SJCRH30 (cell line): ENCODE results near the gene JAZF1. TPM values are rescaled to one million over a fixed set of nuclear protein-coding genes. Genes with fewer than 3 reads are reported as not detected.
"Not testable (repeated sequence)": the region's sequence is repeated elsewhere in the genome, so short reads cannot be mapped to it uniquely, and the experiment has no call there.

Source experiments
- DNase-seq, 2 experiments: peaks; one replicate each; pipeline ENCODE4 v3.0.0-alpha.2; 2015 to 2020
- H3K27ac ChIP-seq: fragments of 250-450 bp; sonication (Bioruptor Pico); 2 replicates; pipeline ENCODE4 v1.5.1; 2020; ENCODE audit warnings: mild to moderate bottlenecking, moderate library complexity
- H3K27me3 ChIP-seq: fragments of 250-450 bp; sonication (Bioruptor Pico); 2 replicates; pipeline ENCODE4 v1.5.1; 2020; ENCODE audit warnings: mild to moderate bottlenecking, moderate library complexity
- H3K36me3 ChIP-seq: fragments of 250-450 bp; sonication (Bioruptor Pico); 2 replicates; pipeline ENCODE4 v1.5.1; 2020; ENCODE audit warnings: mild to moderate bottlenecking, moderate library complexity
- H3K4me1 ChIP-seq: fragments of 250-450 bp; sonication (Bioruptor Pico); 2 replicates; pipeline ENCODE4 v1.5.1; 2020; ENCODE audit warnings: mild to moderate bottlenecking, moderate library complexity
- H3K4me3 ChIP-seq: fragments of 250-450 bp; sonication (Bioruptor Pico); 2 replicates; pipeline ENCODE4 v1.5.1; 2020; ENCODE audit warnings: mild to moderate bottlenecking, moderate library complexity
- H3K9me3 ChIP-seq: fragments of 250-450 bp; sonication (Bioruptor Pico); replicated peaks from 2 replicates; pipeline ENCODE4 v1.5.1; 2020; ENCODE audit warnings: mild to moderate bottlenecking, moderate library complexity
- total RNA-seq: library from RNA; depleted of rRNA; stranded (reverse); fragments of >200 nt; shearing (Covaris generic); gene quantifications from 2 replicates; pipeline ENCODE4 v1.2.3, GENCODE V29; 2014

Gene JAZF1
- total RNA-seq, 1 experiment from 2014 or later, result 10.5 TPM

GRCh38 chr7:27923642-27923980, 257.0 kb downstream of the JAZF1 start:
- Histone ChIP-seq H3K36me3 (no peaks in the 10 kb centered on the region), H3K27ac (peak overlapping the region; percentile 11; the same call in 1 of the 2 replicates), H3K9me3 (no peaks in the 10 kb centered on the region), H3K4me3 (peak overlapping the region; percentile 27), H3K27me3 (no peaks in the 10 kb centered on the region), H3K4me1 (peaks cover 18% of the 10 kb centered on the region)
- DNase-seq, result no peak

GRCh38 chr7:27922907-27923641, 257.5 kb downstream of the JAZF1 start:
- Histone ChIP-seq H3K36me3 (no peaks in the 10 kb centered on the region), H3K4me3 (peak overlapping the region; percentile 27), H3K4me1 (peaks cover 18% of the 10 kb centered on the region), H3K9me3 (no peaks in the 10 kb centered on the region), H3K27ac (peak overlapping the region; percentile 11; the same call in 1 of the 2 replicates), H3K27me3 (no peaks in the 10 kb centered on the region)
- DNase-seq, result peak; percentile 61 to 72

GRCh38 chr7:27922389-27922788, 258.2 kb downstream of the JAZF1 start:
- not testable (repeated sequence) for H3K4me3 ChIP-seq, DNase-seq, H3K27ac ChIP-seq, H3K36me3 ChIP-seq, H3K27me3 ChIP-seq, H3K9me3 ChIP-seq
- H3K4me1 ChIP-seq, result peaks cover 18% of the 10 kb centered on the region

GRCh38 chr7:27921081-27921836, 259.3 kb downstream of the JAZF1 start:
- Histone ChIP-seq H3K27me3 (no peaks in the 10 kb centered on the region), H3K36me3 (no peaks in the 10 kb centered on the region), H3K27ac (no peak overlapping the region), H3K4me3 (no peak overlapping the region), H3K4me1 (peaks cover 18% of the 10 kb centered on the region), H3K9me3 (no peaks in the 10 kb centered on the region)
- peak; percentile 73 to 90 for DNase-seq

GRCh38 chr7:27920281-27920946, 260.2 kb downstream of the JAZF1 start:
- Histone ChIP-seq H3K27ac (no peak overlapping the region), H3K9me3 (no peaks in the 10 kb centered on the region), H3K36me3 (no peaks in the 10 kb centered on the region), H3K4me3 (no peak overlapping the region), H3K4me1 (peaks cover 18% of the 10 kb centered on the region), H3K27me3 (no peaks in the 10 kb centered on the region)
- no peak for DNase-seq

GRCh38 chr7:27918503-27918902, 262.1 kb downstream of the JAZF1 start:
- Histone ChIP-seq H3K4me1 (peaks cover 14% of the 10 kb centered on the region), H3K27ac (no peak overlapping the region), H3K9me3 (no peaks in the 10 kb centered on the region), H3K27me3 (no peaks in the 10 kb centered on the region), H3K4me3 (no peak overlapping the region), H3K36me3 (no peaks in the 10 kb centered on the region)
- no peak for DNase-seq

GRCh38 chr7:27917774-27918314, 262.8 kb downstream of the JAZF1 start:
- Histone ChIP-seq H3K4me3 (no peak overlapping the region), H3K9me3 (no peaks in the 10 kb centered on the region), H3K36me3 (no peaks in the 10 kb centered on the region), H3K4me1 (peaks cover 10% of the 10 kb centered on the region), H3K27ac (no peak overlapping the region), H3K27me3 (no peaks in the 10 kb centered on the region)
- DNase-seq, result no peak

GRCh38 chr7:27917119-27917518, 263.5 kb downstream of the JAZF1 start:
- Histone ChIP-seq H3K4me1 (peaks cover 9% of the 10 kb centered on the region), H3K9me3 (no peaks in the 10 kb centered on the region), H3K27ac (no peak overlapping the region), H3K4me3 (no peak overlapping the region), H3K27me3 (no peaks in the 10 kb centered on the region), H3K36me3 (no peaks in the 10 kb centered on the region)
- no peak for DNase-seq

- no peak overlapping the region for H3K4me3 ChIP-seq
- no peaks in the 10 kb centered on the region for H3K36me3 ChIP-seq
- no peaks in the 10 kb centered on the region for H3K9me3 ChIP-seq
- no peaks in the 10 kb centered on the region for H3K27me3 ChIP-seq
- DNase-seq, result no peak
- peaks cover 6% of the 10 kb centered on the region for H3K4me1 ChIP-seq
- no peak overlapping the region for H3K27ac ChIP-seq
Observed at GRCh38 chr7:27916372-27916771, 264.2 kb downstream of the JAZF1 start.

GRCh38 chr7:27914409-27914808, 266.2 kb downstream of the JAZF1 start:
- Histone ChIP-seq H3K27me3 (no peaks in the 10 kb centered on the region), H3K36me3 (no peaks in the 10 kb centered on the region), H3K27ac (no peak overlapping the region), H3K4me1 (no peaks in the 10 kb centered on the region), H3K4me3 (no peak overlapping the region), H3K9me3 (no peaks in the 10 kb centered on the region)
- no peak for DNase-seq

GRCh38 chr7:27912751-27913150, 267.8 kb downstream of the JAZF1 start:
- no peaks in the 10 kb centered on the region for H3K36me3 ChIP-seq
- H3K27ac ChIP-seq, result no peak overlapping the region
- no peaks in the 10 kb centered on the region for H3K27me3 ChIP-seq
- H3K4me3 ChIP-seq, result no peak overlapping the region
- peak in 1 of 2 experiments; percentile 39 for DNase-seq
- no peaks in the 10 kb centered on the region for H3K4me1 ChIP-seq
- no peaks in the 10 kb centered on the region for H3K9me3 ChIP-seq

- no peak for DNase-seq
- no peaks in the 10 kb centered on the region for H3K27me3 ChIP-seq
- no peaks in the 10 kb centered on the region for H3K4me1 ChIP-seq
- no peak overlapping the region for H3K27ac ChIP-seq
- H3K36me3 ChIP-seq, result no peaks in the 10 kb centered on the region
- no peak overlapping the region for H3K4me3 ChIP-seq
- no peaks in the 10 kb centered on the region for H3K9me3 ChIP-seq
Observed at GRCh38 chr7:27911920-27912319, 268.7 kb downstream of the JAZF1 start.

GRCh38 chr7:27910326-27910725, 270.3 kb downstream of the JAZF1 start:
- no peak for DNase-seq
- no peak overlapping the region for H3K4me3 ChIP-seq
- H3K4me1 ChIP-seq, result no peaks in the 10 kb centered on the region
- no peaks in the 10 kb centered on the region for H3K27me3 ChIP-seq
- H3K36me3 ChIP-seq, result no peaks in the 10 kb centered on the region
- no peaks in the 10 kb centered on the region for H3K9me3 ChIP-seq
- no peak overlapping the region for H3K27ac ChIP-seq

GRCh38 chr7:27908534-27909165, 271.9 kb downstream of the JAZF1 start:
- Histone ChIP-seq H3K9me3 (no peaks in the 10 kb centered on the region), H3K4me1 (no peaks in the 10 kb centered on the region), H3K36me3 (no peaks in the 10 kb centered on the region), H3K27ac (no peak overlapping the region), H3K27me3 (no peaks in the 10 kb centered on the region), H3K4me3 (no peak overlapping the region)
- no peak for DNase-seq
